Adipocyte (in vitro differentiated cells): Measurements from ENCODE around the gene SHC1.

ENCODE experiments used
- DNase-seq: peaks from one replicate; pipeline ENCODE4 v3.0.0-alpha.2; 2015; ENCODE audit warnings: low read depth
- H3K27me3 ChIP-seq: replicated peaks from 2 replicates; pipeline ENCODE4 v1.7.0; 2013; ENCODE audit warnings: mild to moderate bottlenecking, low read length, moderate library complexity; ENCODE audit not compliant: control insufficient read depth, insufficient read depth
- H3K36me3 ChIP-seq: 2 replicates; pipeline ENCODE4 v1.7.0; 2013; ENCODE audit warnings: low read length, mild to moderate bottlenecking, moderate library complexity; ENCODE audit not compliant: control insufficient read depth, insufficient read depth, severe bottlenecking
- H3K4me1 ChIP-seq: 2 replicates; pipeline ENCODE4 v1.7.0; 2013; ENCODE audit warnings: mild to moderate bottlenecking, low read length, moderate library complexity; ENCODE audit not compliant: control insufficient read depth, insufficient read depth
- H3K4me3 ChIP-seq: 2 replicates; pipeline ENCODE4 v1.7.0; 2013; ENCODE audit warnings: mild to moderate bottlenecking, low read length, moderate library complexity
- H3K9ac ChIP-seq: 2 replicates; pipeline ENCODE4 v1.7.0; 2013; ENCODE audit warnings: mild to moderate bottlenecking, low read length, moderate library complexity
- H3K9me3 ChIP-seq: 2 replicates; pipeline ENCODE4 v1.7.0; 2013; ENCODE audit warnings: mild to moderate bottlenecking, low read length, moderate library complexity; ENCODE audit not compliant: control insufficient read depth

Gene SHC1

DNA sequence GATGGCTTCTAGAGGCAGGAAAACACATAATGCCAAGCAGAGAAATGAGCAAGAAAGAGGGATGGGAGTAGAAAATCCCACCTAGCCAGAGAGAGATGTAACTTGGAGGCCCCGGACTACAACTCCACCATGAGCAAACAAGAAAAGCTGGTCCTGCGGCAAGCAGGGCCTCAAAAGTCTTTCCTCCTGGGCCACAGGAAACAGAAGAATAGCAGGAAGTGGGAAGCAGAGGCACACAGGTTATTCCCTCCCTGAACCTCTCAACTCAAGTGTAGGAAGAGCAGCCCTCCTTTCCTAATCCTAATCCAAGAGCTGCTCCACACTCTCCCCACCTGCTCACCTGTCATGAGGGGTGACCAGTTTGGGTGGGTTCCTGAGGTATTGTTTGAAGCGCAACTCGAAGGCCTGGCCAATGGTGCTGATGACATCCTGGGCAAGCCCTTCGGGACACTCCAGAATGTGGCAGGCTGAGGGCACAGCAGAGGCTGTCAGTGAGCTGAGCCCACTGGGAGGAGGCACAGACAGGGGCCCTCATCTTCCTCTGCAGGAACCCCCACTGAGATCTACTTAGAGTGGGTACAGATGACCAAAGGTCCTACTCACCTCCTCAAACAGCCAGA is 3.1 kb downstream of the SHC1 start:
- DNase-seq: no peak
- H3K4me3 ChIP-seq: no peak overlapping the region
- peaks cover 60% of the 10 kb centered on the region for H3K36me3 ChIP-seq
- H3K9ac ChIP-seq: peak overlapping the region; percentile 97
- H3K4me1 ChIP-seq: peaks cover 50% of the 10 kb centered on the region
- H3K27me3 ChIP-seq: no peaks in the 10 kb centered on the region
- no peaks in the 10 kb centered on the region for H3K9me3 ChIP-seq

DNA sequence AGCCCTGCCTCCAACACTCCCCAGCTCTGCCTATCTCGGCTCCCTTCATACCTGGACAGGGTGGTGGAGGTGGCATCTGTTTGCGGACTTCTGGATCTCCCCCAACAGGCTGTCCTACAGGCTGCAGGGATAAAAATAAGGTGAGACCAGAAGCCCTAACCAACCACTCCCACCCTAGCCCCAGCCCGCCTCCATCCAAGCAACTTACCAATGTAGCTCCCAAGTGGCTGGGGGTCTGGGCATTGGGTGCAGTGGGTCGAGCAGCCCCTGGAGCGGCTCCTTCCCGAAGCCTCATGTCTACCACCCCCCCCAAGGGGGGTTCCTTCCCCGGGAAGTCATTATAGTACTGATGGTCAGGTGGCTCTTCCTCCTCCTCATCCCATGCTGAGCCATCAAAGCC is 4.4 kb downstream of the SHC1 start:
- no peak for DNase-seq
- Histone ChIP-seq H3K9me3 (no peaks in the 10 kb centered on the region), H3K4me1 (peaks cover 39% of the 10 kb centered on the region), H3K9ac (peak overlapping the region; percentile 97), H3K4me3 (no peak overlapping the region), H3K36me3 (peaks cover 60% of the 10 kb centered on the region), H3K27me3 (no peaks in the 10 kb centered on the region)

DNA sequence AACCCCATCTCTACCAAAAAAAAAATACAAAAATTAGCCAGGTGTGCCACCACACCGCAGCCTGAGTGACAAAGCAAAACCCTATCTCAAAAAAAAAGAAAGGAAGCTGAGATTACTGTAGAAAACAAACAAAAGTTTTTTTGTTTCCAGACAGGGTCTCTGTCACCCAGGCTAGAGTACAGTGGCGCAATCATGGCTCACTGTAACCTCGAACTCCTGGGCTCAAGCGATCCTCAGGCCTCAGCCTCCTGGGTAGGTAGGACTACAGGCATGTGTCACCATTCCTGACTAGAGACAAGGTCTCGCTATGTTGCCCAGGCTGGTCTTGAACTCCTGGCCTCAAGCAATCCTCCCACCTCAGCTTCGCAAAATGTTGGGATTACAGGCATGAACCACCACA is 6.2 kb downstream of the SHC1 start:
- H3K9ac ChIP-seq: no peak overlapping the region
- H3K36me3 ChIP-seq: peaks cover 60% of the 10 kb centered on the region
- H3K27me3 ChIP-seq: no peaks in the 10 kb centered on the region
- no peaks in the 10 kb centered on the region for H3K9me3 ChIP-seq
- peaks cover 42% of the 10 kb centered on the region for H3K4me1 ChIP-seq
- no peak overlapping the region for H3K4me3 ChIP-seq
- DNase-seq: no peak

DNA sequence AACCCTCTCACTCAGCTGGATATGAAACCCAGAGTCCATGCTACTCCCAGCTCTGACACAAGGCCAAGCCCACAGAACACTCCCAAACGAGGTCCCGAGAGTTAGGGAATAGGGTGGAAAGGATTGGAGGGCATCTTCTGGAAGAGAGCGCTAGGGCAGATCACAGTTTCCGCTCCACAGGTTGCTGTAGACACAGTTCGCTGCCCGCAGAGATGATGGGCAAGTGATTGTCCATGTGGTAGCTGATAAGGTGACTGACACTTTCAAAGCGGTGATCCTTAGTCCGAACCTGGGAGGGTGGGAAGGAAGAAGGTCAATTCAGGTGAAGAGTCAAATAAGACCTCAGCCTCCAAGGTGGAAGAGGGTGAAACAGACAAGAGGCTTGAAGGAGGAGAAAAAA is 6.9 kb downstream of the SHC1 start:
- peaks cover 62% of the 10 kb centered on the region for H3K36me3 ChIP-seq
- H3K9ac ChIP-seq: peak overlapping the region; percentile 96
- no peak for DNase-seq
- no peaks in the 10 kb centered on the region for H3K9me3 ChIP-seq
- no peaks in the 10 kb centered on the region for H3K27me3 ChIP-seq
- H3K4me1 ChIP-seq: peaks cover 35% of the 10 kb centered on the region
- no peak overlapping the region for H3K4me3 ChIP-seq

DNA sequence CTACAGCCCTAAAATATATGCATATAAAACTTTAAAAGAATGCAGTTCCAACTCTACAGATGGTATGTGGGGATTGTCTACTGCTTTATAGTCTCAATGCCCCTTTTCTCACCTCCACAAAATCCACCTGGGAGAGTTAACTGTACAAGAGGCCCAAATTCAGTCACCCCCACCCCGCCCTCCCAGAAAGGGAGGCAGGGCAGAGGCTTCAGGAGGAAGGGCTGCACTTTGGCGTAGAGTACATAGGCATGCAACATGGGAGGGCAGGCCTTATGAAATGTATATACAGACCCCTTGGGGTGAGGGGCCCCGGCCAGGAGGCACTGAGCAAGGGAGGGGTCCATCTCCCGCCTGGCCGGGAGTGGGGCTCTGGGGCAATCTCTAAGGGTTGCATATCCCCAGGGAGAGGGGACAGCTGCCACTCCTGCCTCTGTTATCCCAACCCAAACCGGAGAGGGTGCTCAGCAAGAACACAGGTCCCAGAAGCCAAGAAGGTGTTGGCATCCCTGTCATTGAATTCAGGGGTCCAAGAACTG is 7.7 kb downstream of the SHC1 start:
- Histone ChIP-seq H3K9ac (peak overlapping the region; percentile 96), H3K4me1 (peaks cover 27% of the 10 kb centered on the region), H3K4me3 (peak overlapping the region; percentile 88), H3K9me3 (no peaks in the 10 kb centered on the region), H3K27me3 (no peaks in the 10 kb centered on the region), H3K36me3 (peaks cover 59% of the 10 kb centered on the region)
- DNase-seq: no peak

DNA sequence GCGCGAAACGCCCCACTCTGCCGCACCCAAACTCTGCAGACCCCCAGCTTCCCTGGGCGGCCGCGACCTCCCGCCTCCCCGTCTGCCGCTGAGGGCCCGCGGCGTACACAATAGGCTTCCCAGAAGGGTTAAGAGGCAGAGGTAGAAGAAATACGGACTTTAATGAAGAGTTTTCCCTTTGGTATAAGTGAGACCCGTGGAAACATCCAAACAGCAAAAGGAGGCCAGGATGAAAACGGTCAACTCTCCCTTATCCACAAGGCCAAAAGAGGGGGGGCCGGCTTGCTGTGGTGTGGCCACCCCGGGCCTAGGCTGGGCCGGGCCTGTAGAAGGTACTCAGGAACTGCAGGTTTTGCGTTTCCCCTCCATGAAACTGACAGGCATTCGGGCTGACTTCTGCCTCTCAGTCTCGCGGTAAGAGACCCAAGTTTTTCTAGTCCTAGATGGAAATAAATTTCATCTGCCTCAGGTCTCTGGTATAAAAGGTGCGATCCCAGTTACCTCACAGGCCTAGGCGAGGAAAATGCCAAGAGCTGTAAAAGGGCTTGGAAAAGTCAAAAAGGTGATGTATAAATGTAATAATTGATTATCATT is 8.3 kb downstream of the SHC1 start:
- H3K9ac ChIP-seq: peak overlapping the region; percentile 96
- H3K4me1 ChIP-seq: peaks cover 22% of the 10 kb centered on the region
- peak overlapping the region; percentile 88 for H3K4me3 ChIP-seq
- H3K27me3 ChIP-seq: no peaks in the 10 kb centered on the region
- peaks cover 53% of the 10 kb centered on the region for H3K36me3 ChIP-seq
- no peaks in the 10 kb centered on the region for H3K9me3 ChIP-seq
- DNase-seq: peak; percentile 46

DNA sequence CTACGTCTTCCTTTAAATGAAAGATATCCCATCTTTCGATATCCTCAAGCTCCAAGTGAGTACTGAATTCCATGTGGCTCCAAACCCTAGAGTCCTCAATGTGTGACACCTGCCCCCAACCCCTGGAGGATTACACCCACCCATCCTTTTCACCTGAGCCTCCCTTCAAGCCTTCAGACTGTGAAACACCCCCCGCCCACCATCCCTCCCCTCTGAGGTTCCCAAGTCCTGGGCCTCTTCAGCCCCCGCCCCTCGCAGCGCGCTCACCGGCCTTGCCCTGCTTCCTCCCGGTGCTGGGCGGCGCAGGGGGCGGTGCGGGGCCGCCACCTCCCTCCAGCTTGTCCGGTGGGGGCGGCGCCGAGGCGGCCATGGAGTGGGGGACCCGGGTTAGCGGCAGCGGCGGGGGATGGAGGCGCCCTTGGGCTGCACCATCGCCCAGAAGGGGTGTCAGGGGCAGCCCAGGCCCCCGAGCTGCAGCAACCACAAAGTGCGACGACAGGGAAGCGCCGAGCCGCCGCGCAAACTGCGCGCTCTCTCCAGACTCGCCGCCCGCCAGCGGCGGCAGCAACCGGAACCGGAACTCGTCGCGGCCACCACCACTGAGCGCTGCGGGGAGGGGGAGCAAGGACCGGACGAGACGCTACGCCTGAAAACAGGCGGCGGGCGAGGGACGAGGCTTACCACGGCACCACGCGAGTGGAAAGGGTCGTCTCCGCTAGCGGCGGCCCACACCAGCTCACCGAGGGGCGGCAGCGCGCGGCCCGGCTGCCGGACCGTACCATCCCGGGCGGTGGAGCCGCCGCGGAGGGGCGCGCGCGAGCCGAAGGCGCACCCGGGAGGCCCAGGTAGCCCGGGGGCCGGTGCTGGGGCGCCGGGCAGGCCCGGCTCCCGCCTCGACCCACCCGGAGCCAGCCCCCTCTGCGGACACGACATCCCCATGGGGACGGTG is 9.1 kb downstream of the SHC1 start, which contains the start of gene PYGO2:
PYGO2 (minus strand) TSS at position 576 of the 949 bp plus-strand sequence; CDS start at position 370, 206 bp downstream.
- peak; percentile 88 for DNase-seq
- Histone ChIP-seq H3K4me3 (peak within 1 kb of the TSS; percentile 88), H3K4me1 (peaks cover 25% of the 10 kb centered on the region), H3K36me3 (peaks cover 45% of the 10 kb centered on the region), H3K9me3 (no peaks in the 10 kb centered on the region), H3K9ac (peak within 1 kb of the TSS; percentile 96), H3K27me3 (no peaks in the 10 kb centered on the region)

DNA sequence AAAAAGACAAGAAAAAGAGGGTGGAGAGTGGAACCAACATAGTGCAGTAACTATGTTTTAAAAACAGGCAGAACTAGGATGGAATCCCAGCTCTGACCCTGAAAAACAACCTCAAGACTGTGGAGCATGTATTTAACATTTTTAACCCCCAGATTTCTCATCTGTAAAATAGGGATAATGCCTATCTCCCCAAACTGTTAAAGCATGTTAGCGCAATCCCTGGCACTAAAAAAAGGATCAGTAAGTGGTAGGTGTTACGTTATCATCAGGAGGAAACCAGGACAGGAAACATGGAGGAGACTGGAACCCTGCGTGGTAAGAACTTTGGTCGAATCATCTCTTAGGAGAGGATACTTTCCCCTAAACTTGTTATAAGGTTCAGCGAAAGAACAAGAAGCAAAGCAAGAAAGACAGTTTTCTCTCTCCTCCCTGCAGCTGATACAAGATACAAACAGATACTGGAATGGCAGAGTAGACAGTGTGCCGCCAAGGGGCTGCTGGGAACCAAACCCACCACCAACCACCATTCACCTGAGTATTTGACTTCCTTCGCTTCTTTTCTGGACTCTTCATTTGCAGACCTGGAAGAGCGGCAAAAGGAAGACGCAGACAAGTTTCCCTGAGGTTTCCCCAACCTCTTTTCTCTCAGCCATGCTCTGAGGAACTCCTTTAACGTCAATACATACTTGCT is 10.0 kb downstream of the SHC1 start:
- Histone ChIP-seq H3K9ac (peak overlapping the region; percentile 96), H3K4me3 (peak overlapping the region; percentile 88), H3K9me3 (no peaks in the 10 kb centered on the region), H3K4me1 (peaks cover 28% of the 10 kb centered on the region), H3K27me3 (no peaks in the 10 kb centered on the region), H3K36me3 (peaks cover 36% of the 10 kb centered on the region)
- no peak for DNase-seq

DNA sequence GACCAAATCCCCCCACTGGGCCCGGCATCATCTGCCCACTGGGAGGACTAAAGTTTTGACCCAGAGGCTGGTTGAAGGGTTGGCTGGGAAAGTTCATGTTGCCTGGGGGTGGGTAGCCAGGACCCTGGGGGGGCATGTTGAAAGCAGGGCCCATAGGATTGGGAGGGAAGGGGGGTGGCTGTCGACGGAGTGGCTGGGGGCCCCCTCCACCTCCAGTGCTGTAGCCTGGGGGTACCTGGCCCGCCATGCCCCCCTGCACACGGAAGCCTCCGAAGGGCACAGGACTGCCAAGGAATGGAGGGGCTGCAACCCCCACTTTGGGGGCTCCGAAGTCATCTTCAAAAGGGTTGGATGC is 11.1 kb downstream of the SHC1 start:
- no peak overlapping the region for H3K4me3 ChIP-seq
- H3K36me3 ChIP-seq: peaks cover 24% of the 10 kb centered on the region
- H3K9me3 ChIP-seq: no peaks in the 10 kb centered on the region
- H3K9ac ChIP-seq: no peak overlapping the region
- no peak for DNase-seq
- H3K4me1 ChIP-seq: peaks cover 30% of the 10 kb centered on the region
- no peaks in the 10 kb centered on the region for H3K27me3 ChIP-seq

DNA sequence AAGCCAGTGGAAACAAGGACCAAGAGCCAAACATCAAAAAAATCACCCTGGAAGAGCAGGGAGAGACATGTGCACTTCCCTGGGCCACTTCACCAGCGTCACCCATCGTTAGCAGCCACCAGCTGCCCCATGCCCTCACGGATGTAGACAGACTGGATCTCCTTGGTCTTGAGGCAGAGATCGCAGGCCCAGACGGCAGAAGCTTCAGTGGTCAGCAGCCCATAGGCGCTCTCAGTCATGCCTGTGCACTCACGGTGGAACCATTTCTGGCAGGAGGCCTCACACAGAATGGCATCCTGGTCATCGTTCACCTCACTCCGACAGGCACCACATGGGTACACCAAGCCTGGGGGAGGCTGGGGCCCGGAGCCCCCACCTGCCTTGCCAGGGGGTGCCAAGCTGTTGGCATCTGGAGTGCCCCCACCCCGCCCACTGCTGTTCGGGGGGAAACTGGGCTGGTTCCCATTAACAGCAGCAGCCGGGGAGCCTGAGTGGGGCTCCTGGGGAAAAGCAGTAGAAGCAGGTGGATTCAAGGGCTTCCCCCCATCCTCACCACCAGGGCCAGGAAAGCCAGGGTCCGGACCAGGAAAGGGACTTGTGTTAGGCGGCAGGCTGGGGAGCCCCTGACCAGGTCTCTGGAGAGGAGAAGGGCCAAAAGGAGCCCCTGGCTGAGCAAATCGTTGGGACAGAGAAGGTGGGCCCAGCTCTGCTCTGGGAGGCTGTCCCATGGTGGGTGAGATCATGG is 11.7 kb downstream of the SHC1 start:
- Histone ChIP-seq H3K4me1 (peaks cover 30% of the 10 kb centered on the region), H3K4me3 (no peak overlapping the region), H3K27me3 (no peaks in the 10 kb centered on the region), H3K9me3 (no peaks in the 10 kb centered on the region), H3K36me3 (peaks cover 19% of the 10 kb centered on the region), H3K9ac (no peak overlapping the region)
- no peak for DNase-seq
